ENCODE measurements around the gene CRIP3. TPM values are rescaled to one million over a fixed set of nuclear protein-coding genes. Genes with fewer than 3 reads are reported as not detected.

Gene CRIP3
- total RNA-seq, 4 donors from 2014 or later, result not detected

GRCh38 chr6:43277643-43278523, 30.7 kb downstream of the CRIP3 start:
- TF ChIP-seq POLR2AphosphoS5 (IDR thresholded peaks at IDR 0.05), result no peak
- no peak for TF ChIP-seq CTCF (IDR thresholded peaks at IDR 0.05)
- Histone ChIP-seq H3K4me3 (no peak overlapping the region), H3K27ac (replicated peaks in 1 of 4) (peak overlapping the region; percentile 23 to 69 (median 64)), H3K27me3 (peaks cover 0 to 34% (median 5%) of the 10 kb centered on the region in 4 donors), H3K36me3 (no peaks in the 10 kb centered on the region), H3K9me3 (no peaks in the 10 kb centered on the region), H3K4me1 (peaks cover 9 to 43% (median 34%) of the 10 kb centered on the region in 4 donors)
- intact Hi-C loops (cut with DNase I), result no loop called here
- no peak for DNase-seq (ENCODE audit: extremely low spot score)
- 78% methylated on average over 11 of the region's 13 CpGs for WGBS

- intact Hi-C loops (cut with DNase I), result no loop called here
- TF ChIP-seq POLR2AphosphoS5 (IDR thresholded peaks at IDR 0.05), result no peak
- no peak for TF ChIP-seq POLR2A (IDR thresholded peaks at IDR 0.05; ENCODE audit: low read depth)
- no peak for TF ChIP-seq CTCF (IDR thresholded peaks at IDR 0.05)
- no peak for TF ChIP-seq EP300 (IDR thresholded peaks at IDR 0.05)
- H3K27ac ChIP-seq (replicated peaks in 1 of 4), result peak overlapping the region in 1 of 4 donors; percentile 66
- peaks cover 9 to 43% (median 34%) of the 10 kb centered on the region in 4 donors for H3K4me1 ChIP-seq
- no peaks in the 10 kb centered on the region for H3K36me3 ChIP-seq
- H3K4me3 ChIP-seq, result no peak overlapping the region
- H3K27me3 ChIP-seq, result peaks cover 0 to 28% (median 5%) of the 10 kb centered on the region in 4 donors
- 79% methylated on average over 6 of the region's 6 CpGs for WGBS
- H3K9me3 ChIP-seq, result no peaks in the 10 kb centered on the region
- no peak for DNase-seq (ENCODE audit: extremely low spot score)
Measured at GRCh38 chr6:43277306-43277642, 31.4 kb downstream of the CRIP3 start.

GRCh38 chr6:43276577-43277305, 31.9 kb downstream of the CRIP3 start:
- H3K4me3 ChIP-seq, result peak overlapping the region in 3 of 4 donors; percentile 52 to 67 (median 57)
- peaks cover 0 to 27% (median 5%) of the 10 kb centered on the region in 4 donors for H3K27me3 ChIP-seq

More at GRCh38 chr6:43276577-43277305, 31.9 kb downstream of the CRIP3 start:
- TF ChIP-seq CTCF (IDR thresholded peaks at IDR 0.05) (no peak), POLR2AphosphoS5 (IDR thresholded peaks at IDR 0.05) (no peak), EP300 (IDR thresholded peaks at IDR 0.05) (no peak), POLR2A (IDR thresholded peaks at IDR 0.05; ENCODE audit: low read depth) (no peak)
- DNase-seq (ENCODE audit: extremely low spot score), result no peak
- intact Hi-C loops (cut with DNase I), result no loop called here
- 87% methylated on average over 11 of the region's 11 CpGs for WGBS
- peaks cover 9 to 43% (median 34%) of the 10 kb centered on the region in 4 donors for H3K4me1 ChIP-seq
- H3K36me3 ChIP-seq, result no peaks in the 10 kb centered on the region
- H3K9me3 ChIP-seq, result no peaks in the 10 kb centered on the region
- H3K27ac ChIP-seq (replicated peaks in 1 of 4), result no peak overlapping the region

Measured in esophagus muscularis mucosa (tissue), 4 donors.